ENCODE results near the gene RFPL4A. TPM values are rescaled to one million over a fixed set of nuclear protein-coding genes. Genes with fewer than 3 reads are reported as not detected.

Gene RFPL4A
- polyA plus RNA-seq, 2 of the 4 experiments (the other 2 are of a cell fraction), result 0.06 TPM; not detected in 1

DNA sequence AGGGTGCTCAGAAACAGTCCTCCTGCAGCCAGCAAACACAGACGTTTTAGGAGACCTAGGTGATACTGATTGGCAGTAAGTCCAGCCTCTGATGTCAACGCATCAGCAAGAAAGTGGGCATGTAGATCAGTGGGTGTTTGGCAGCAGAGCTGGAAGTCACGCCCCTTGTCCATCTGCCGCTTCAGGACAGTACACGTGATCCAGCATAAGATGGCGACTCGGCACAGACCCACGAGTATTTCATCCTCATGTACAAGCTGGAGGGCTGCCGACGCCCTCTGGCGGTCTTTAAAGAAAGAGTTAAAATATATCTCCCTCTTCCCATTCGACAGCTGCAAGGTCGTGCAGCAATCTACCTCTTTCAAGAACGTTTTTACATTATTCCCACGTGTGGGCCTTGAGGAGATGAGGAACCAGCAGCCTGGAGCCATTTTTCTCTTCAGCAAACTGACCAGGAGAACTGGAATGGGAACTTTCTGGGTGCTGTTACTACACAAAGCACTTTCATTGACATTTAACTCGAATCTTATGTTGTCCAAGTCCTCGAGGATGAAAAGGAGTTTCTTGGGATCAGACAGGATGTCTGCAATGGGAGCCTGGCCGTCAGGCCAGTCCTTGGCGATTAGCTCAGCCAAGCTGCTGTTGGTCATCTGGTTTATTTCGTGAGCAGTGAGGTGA is 50.6 kb downstream of the RFPL4A start:
- FAIRE-seq (no peak), ATAC-seq (peak; percentile 84 to 99), DNase-seq (ENCODE audit: low read depth in 1 of 2, low spot score in 1 of 2) (peak; percentile 48 to 94)
- no peak overlapping the region for H3K4me3 ChIP-seq
- ChIA-PET POLR2A (no interaction called here), CTCF (interaction anchor here (1.1 to 2.2 kb wide), 5 partner anchors 9 to 523 kb away, joined by 3 to 8 read pairs (median 5); no protein-coding TSS in a partner anchor)
- no peak for TF ChIP-seq RCOR1 (IDR thresholded peaks at IDR 0.05; ENCODE audit: low read depth, low read length)
- TF ChIP-seq, protein P1, sequence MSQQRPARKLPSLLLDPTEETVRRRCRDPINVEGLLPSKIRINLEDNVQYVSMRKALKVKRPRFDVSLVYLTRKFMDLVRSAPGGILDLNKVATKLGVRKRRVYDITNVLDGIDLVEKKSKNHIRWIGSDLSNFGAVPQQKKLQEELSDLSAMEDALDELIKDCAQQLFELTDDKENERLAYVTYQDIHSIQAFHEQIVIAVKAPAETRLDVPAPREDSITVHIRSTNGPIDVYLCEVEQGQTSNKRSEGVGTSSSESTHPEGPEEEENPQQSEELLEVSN (IDR thresholded peaks at IDR 0.05; ENCODE audit: borderline replicate concordance, low read depth), result peak; percentile 78
- TF ChIP-seq, protein P2, sequence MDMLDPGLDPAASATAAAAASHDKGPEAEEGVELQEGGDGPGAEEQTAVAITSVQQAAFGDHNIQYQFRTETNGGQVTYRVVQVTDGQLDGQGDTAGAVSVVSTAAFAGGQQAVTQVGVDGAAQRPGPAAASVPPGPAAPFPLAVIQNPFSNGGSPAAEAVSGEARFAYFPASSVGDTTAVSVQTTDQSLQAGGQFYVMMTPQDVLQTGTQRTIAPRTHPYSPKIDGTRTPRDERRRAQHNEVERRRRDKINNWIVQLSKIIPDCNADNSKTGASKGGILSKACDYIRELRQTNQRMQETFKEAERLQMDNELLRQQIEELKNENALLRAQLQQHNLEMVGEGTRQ (IDR thresholded peaks at IDR 0.05), result peak; percentile 83
- TF ChIP-seq, protein P3, sequence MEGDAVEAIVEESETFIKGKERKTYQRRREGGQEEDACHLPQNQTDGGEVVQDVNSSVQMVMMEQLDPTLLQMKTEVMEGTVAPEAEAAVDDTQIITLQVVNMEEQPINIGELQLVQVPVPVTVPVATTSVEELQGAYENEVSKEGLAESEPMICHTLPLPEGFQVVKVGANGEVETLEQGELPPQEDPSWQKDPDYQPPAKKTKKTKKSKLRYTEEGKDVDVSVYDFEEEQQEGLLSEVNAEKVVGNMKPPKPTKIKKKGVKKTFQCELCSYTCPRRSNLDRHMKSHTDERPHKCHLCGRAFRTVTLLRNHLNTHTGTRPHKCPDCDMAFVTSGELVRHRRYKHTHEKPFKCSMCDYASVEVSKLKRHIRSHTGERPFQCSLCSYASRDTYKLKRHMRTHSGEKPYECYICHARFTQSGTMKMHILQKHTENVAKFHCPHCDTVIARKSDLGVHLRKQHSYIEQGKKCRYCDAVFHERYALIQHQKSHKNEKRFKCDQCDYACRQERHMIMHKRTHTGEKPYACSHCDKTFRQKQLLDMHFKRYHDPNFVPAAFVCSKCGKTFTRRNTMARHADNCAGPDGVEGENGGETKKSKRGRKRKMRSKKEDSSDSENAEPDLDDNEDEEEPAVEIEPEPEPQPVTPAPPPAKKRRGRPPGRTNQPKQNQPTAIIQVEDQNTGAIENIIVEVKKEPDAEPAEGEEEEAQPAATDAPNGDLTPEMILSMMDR (IDR thresholded peaks at IDR 0.05), result peak; percentile 40
- TF ChIP-seq HDAC2 (IDR thresholded peaks at IDR 0.05), result no peak
- no peak for TF ChIP-seq HOXB13 (CRISPR knock-in tag; IDR thresholded peaks at IDR 0.05; ENCODE audit: low read depth)
- peak; percentile 27; the same call in 1 of the 3 replicates for TF ChIP-seq SMC3 (IDR thresholded peaks at IDR 0.05)
- TF ChIP-seq POLR2A (IDR thresholded peaks at IDR 0.05; ENCODE audit: low read length), result no peak
- no peak for TF ChIP-seq TFCP2L1 (CRISPR knock-in tag; IDR thresholded peaks at IDR 0.05)
- no peak for TF ChIP-seq RFX5 (IDR thresholded peaks at IDR 0.05)
- peak; percentile 70; the same call in 1 of the 2 replicates for TF ChIP-seq NPAS2 (CRISPR knock-in tag; IDR thresholded peaks at IDR 0.05; ENCODE audit: borderline replicate concordance)
- TF ChIP-seq RAD21 (conservative IDR thresholded peaks at IDR 0.05 in 1 of 2, IDR thresholded peaks at IDR 0.05 in 1 of 2), result peak; percentile 35 to 70; a peak in 4 of 5 replicates
- TF ChIP-seq, protein P4, sequence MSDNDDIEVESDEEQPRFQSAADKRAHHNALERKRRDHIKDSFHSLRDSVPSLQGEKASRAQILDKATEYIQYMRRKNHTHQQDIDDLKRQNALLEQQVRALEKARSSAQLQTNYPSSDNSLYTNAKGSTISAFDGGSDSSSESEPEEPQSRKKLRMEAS (IDR thresholded peaks at IDR 0.05), result peak; percentile 95
- WGBS (ENCODE audit: missing lambda C conversion rate), result 9% methylated on average over 20 of the region's 20 CpGs
- no peak overlapping the region for H3K27ac ChIP-seq
- peak overlapping the region; percentile 27; the same call in 2 of the 3 replicates for H3K4me2 ChIP-seq
- peaks cover 21% of the 10 kb centered on the region for H3K9me3 ChIP-seq
- H3K4me1 ChIP-seq, result no peaks in the 10 kb centered on the region

DNA sequence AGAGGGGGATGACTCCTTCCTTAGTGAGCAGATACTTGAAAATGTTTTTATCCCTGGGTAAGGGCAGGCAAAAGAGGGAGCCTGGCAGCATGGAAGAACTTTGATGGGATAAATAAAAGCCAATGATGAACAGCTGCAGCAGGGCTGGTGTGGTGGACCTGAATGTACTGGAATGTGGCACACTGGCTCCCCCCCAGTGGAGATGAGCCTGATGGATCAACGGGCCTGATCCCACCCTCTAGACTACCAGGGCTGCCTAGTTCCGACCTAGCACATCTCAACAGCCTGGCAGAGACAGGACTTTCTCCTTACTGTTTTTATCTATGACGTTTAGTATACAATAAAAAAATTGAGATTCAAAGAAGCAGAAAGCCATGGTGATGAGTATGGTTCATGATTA is 52.4 kb downstream of the RFPL4A start:
- POLR2A ChIA-PET, result no interaction called here
- 3% methylated on average over 3 of the region's 3 CpGs for WGBS (ENCODE audit: missing lambda C conversion rate)
- DNase-seq (ENCODE audit: low read depth in 1 of 2, low spot score in 1 of 2) (no peak), ATAC-seq (no peak), FAIRE-seq (no peak)
- Histone ChIP-seq H3K27ac (no peak overlapping the region), H3K9me3 (peaks cover 16% of the 10 kb centered on the region), H3K4me3 (no peak overlapping the region), H3K4me2 (no peak overlapping the region), H3K4me1 (no peaks in the 10 kb centered on the region)
- TF ChIP-seq TFCP2L1 (CRISPR knock-in tag; IDR thresholded peaks at IDR 0.05) (no peak), ZNF302 (CRISPR knock-in tag; IDR thresholded peaks at IDR 0.05) (no peak), CHD2 (IDR thresholded peaks at IDR 0.05; ENCODE audit: low read length, partially characterized antibody) (no peak), RNF2 (IDR thresholded peaks at IDR 0.05; ENCODE audit: borderline replicate concordance, low read depth) (no peak), NPAS2 (CRISPR knock-in tag; IDR thresholded peaks at IDR 0.05; ENCODE audit: borderline replicate concordance) (no peak), HOXB5 (CRISPR knock-in tag; IDR thresholded peaks at IDR 0.05) (no peak), HDAC2 (IDR thresholded peaks at IDR 0.05) (no peak), TP53 (CRISPR knock-in tag; IDR thresholded peaks at IDR 0.05) (no peak), ZSCAN20 (CRISPR knock-in tag; IDR thresholded peaks at IDR 0.05) (no peak), CBX8 (IDR thresholded peaks at IDR 0.05) (no peak), GATA3 (IDR thresholded peaks at IDR 0.05; ENCODE audit: borderline replicate concordance) (no peak), HEYL (CRISPR knock-in tag; IDR thresholded peaks at IDR 0.05) (no peak), ZFP36 (IDR thresholded peaks at IDR 0.05; ENCODE audit: borderline replicate concordance, partially characterized antibody) (no peak), KDM1A (IDR thresholded peaks at IDR 0.05; ENCODE audit: low read depth) (no peak), ZC3H11A (IDR thresholded peaks at IDR 0.05) (no peak), EP300 (IDR thresholded peaks at IDR 0.05) (no peak)
- TF ChIP-seq, protein P2 (IDR thresholded peaks at IDR 0.05), result no peak
- TF ChIP-seq, protein P5, sequence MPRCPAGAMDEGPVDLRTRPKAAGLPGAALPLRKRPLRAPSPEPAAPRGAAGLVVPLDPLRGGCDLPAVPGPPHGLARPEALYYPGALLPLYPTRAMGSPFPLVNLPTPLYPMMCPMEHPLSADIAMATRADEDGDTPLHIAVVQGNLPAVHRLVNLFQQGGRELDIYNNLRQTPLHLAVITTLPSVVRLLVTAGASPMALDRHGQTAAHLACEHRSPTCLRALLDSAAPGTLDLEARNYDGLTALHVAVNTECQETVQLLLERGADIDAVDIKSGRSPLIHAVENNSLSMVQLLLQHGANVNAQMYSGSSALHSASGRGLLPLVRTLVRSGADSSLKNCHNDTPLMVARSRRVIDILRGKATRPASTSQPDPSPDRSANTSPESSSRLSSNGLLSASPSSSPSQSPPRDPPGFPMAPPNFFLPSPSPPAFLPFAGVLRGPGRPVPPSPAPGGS (IDR thresholded peaks at IDR 0.05), result no peak
- CTCF ChIA-PET, result no interaction called here

All from A549 (cell line).